ENCODE data around the gene ZNF518A.

DNA sequence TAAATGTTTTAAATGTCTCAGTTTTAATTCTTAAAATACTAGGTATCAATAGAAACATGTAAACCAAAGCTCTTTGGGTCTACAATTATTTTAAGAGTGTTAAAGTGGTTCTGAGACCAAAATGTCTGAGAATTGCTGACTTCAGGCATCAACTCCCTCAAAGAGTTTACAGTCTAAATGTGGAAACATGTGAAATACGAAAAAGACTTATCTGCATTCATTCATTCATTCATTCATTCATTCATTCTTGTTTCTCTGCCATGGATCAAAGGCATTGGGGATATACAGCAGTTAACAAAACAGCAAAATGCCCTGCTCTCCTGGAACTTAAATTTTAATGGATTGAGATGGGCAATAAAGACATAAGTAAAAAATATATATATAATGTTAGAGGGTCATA lies 71.4 kb downstream of the ZNF518A start:
- TF ChIP-seq ZNF384 (IDR thresholded peaks at IDR 0.05), result no peak
- no peak for TF ChIP-seq SUZ12 (IDR thresholded peaks at IDR 0.05)

Data from HEK293T (cell line).